NCI-H226 (cell line): ENCODE measurements around the gene THADA.

ENCODE experiments used
- DNase-seq: peaks from one replicate; pipeline ENCODE4 v3.0.0-alpha.2; 2015

Gene THADA

DNA sequence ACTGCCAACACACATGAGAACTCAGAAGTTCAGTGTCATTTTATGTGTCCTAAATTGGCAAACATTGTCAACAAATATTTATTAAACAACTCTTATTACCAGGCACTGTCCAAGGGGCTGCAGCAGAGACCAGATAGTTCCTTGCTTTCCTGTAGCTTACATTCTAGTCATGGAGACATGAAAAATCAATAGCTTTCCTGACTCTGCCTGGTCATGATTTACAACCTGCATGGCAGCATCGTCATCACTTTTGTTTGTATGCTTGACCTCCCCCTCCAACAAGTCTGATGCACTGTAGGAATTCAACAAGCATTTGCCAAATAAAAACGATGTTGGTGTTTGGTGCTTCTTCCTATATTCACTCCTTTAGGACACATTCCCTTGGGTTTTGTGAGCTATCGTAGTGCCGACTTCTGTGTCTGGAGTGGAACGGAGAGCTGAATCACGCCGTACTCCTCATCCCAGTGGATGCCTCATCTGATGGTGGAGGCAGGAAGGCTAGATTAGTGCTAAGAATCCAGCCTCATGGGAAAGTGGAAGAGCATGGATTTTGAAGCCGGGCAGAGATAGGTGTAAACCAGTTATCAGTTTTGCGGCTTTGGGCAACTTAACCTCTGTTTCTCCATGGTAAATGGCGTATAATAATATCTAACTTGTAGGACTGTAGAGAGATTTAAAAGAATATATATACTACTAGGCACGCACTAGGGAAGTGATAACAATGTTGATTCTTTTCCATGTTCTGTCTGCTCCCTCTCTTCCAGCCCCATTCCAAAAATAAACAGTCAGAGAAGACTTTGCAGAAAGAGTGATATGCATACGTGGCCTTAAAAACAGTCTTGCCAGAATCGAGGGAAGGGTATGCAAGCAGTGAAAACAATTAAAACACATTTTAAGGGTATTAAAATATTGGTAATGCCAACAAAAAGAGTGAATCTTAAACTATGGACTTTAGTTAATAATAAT, 249.0 kb downstream of the THADA start:
- DNase-seq = no peak

DNA sequence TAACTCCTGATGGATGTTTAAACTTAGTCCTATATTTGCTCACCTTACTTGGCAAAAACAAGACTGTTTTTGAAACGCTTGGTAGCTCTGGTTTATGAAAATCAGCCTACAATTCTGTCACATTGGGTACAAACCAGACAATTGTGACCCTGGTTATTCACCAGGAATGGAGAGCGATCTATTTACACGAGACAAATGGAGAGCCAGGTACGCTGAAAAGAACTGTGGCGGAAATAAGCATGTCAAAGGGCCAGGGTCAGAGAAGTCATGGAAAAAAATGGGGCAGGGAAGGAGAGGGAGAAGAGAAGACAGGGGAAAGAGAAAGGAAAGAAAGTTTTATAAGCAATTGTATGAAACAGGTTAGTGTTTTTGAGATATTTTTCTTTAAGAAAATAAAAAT, 250.0 kb downstream of the THADA start:
- DNase-seq = no peak

DNA sequence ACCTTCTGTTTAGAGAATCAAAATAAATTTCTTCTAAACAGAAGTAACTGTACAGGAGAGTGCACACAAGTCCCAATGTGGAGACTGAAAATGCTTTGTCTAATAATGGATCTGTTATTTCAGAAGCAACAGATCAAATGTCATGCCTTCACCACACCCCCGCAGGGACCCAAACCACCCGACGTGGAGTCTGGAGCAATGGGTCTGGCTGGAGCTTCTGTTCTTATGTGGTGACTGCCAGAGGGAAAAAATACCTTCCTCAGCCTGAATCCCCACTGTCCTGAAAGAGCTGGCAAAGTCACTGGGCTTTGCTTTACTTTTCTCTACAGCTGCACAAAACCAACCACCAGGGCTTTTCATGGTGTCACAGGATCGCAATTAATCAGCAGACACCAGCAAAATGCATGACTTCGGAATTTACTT, 250.4 kb downstream of the THADA start:
- DNase-seq = no peak

DNA sequence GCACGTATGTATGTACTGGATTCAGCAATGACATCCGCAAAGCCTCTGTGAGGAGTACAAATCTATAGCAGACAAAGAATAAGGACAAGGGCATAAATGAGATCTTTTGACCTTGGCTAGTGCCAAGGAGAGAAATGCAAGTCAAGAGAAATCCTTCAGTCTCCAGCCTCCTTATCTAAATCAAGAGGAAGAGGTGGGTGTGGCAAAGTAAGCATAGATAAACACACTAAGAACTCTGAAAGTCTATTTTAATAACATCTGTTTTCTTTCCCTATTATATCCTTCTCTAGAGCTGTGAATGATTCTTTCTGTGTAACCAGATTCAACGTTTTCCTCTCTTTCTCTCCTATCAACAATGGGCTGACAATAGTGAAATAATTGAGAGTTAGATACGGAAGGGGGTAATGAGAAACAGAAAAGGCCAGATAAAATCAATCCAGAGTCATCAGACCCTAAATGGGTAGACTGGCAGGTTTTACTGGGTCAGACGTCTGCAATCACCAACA, 250.9 kb downstream of the THADA start:
- DNase-seq = no peak

DNA sequence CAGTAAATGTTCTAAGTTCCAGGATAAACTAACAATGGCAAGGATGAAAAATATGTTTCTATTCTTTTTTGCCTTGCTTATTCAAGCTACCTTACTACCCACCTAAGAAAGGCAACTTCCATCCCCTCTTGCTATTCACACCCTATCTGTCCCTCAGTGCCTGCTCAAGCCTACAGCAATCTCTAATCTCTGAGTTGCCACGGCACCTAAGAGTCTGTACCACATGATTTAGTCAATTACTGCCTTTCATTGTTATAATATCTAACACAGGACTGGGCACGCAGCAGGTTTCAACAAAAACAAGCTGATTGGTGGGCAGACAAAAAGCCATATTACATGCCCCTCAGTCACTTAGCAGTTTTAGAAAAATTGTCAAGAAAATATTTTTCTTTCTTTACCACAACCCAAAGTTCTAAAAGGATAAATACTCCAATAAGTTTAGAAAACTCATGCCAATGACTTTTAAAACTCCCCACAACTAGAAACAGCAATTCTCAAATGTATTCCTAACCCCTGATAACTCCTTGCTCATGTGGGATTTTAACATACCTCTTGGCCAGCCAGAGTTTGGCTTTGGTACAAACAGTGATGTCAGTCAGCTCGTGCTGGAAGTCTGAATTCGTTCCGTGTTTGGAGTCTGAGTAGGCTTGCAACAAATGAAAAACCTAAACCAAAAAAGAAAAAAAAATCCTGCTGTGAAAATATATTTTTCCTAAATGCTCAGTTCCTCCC, 252.1 kb downstream of the THADA start:
- peak; percentile 83 for DNase-seq

DNA sequence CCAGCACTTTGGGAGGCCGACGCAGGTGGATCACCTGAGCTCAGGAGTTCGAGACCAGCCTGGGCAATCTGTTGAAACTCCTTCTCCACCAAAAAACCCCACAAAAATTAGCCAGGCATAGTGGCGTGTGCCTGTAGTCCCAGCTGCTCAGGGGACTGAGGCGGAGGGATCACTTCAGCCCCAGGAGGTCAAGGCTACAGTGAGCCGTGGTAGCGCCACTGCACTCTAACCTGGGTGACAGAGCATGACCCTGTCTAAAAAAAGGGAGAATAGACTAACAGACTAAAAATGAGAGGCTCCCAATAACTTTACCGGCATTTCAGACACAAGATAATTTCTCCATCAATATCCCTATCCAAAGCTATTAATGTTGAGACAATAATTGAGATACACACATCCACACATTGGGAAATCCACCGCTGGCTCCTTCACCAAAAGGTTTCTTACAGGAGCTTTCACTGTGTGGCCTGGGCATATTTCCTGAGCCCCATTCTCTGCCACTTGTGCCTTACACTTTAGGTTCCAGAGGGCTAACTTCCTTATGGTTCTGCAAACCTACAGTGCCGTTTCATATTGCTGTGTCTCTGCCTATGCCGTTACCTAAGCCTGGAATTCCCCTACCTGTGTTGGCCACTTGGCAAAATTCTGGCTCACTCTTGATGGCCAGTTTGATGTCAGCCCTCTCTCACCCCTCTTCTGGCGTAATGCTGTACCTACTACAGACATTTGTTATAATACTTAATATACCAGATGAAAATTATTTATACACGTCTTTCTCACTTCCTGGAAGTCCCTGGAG, 253.7 kb downstream of the THADA start:
- DNase-seq = no peak

DNA sequence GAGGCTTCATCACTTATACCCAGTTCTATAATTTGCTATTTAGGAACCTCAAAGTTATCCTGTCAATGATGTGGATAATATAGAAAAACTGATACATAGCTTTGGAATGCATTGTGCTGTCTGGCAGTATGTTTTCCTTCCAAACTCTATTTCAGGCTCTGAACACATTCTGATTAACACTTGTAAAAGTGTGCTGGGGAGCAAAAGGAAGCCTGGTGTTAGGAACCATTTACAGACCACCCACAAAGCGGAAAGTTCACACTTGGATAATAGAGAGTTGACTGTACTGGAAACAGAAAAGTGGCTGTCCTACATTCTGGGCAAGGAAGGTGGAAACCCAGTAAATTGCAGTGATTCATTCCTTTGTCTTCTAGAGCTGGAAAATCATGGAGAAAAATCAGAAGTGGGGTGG, 254.9 kb downstream of the THADA start:
- peak; percentile 61 for DNase-seq

DNA sequence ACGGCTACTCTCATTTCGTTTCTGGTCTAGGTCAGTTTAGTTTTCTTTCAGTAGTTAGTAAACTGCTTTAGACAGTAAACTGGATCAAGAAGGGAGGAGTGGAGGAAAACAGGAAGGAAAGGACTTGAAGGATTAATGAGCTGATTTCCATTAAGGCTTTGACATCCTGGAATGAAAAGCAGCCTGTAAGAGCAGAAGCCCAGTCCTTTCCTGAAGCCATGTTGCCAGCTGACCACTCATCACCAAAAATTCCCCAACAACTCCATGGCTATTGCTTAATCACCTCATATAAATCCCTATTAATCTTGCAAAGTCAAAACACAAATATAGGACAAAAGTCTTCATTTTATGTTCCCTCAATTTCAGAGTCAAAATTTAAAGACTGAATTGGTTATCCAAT, 255.8 kb downstream of the THADA start:
- peak; percentile 57 for DNase-seq

DNA sequence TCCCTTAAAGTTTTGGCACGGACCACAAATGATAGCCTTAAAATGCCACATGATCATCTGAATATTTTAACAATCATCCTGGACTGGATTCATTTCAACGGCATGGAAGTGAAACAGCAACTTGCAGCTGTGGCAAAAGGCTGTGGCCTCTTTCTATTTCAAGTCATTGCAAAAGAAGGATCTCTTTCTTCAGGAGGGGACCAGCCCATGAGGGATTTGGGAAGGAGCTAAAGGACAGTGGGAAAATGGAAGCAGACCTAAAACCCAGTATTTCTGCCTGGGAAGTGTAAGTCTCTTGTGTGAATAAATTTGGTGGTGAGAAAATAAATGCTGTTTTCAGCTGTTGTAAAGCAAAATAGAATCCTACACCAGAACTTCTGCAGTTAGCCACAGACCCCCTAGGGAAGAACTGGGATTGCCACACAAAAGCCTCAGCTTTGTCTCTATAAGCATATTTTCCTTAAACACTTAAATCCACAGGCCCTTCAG, 262.1 kb downstream of the THADA start:
- no peak for DNase-seq

DNA sequence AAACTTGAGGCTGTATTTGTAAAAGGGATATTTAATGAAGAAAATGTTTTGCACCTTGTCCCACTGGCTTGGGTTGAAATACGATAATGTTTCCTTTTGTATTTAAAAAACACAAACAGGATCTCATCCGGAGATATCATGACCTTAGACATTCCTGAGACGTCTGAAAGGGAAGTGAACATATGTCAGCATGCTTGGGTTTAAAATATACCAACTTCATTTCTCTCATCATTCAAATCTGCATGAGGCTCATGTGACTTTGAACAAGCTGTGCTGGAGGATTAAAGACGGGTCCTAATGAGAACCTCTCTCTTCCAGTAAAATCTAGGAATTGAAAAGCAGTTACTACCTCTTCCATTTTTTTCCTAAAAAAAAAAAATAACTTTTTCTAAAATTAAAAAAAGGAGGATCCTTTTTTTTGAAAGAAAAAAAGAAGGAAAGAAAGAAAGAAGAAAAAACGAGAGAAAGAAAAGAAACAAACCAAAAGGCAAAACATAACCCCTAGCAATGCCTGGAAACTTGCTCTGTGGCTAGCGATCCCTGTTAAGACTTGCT, 262.7 kb downstream of the THADA start:
- no peak for DNase-seq

DNA sequence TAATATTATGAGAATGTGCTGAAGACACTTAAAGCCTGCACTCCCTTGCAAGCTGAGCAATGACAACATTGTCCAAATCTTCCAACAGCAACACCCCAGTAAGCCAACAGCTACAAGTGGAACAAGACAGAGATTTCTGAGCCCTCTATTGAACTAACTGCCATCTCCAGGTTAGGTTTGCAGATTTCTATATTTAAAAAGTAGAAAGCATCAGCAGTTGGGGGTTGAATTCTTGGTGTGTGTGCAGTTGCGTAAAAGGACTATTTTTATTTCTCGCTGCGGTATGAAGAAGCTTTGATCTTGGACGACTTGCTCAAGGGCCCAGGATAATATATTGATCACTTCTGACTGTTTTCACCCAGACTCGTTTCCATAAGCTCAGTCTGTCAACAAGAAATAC, 263.2 kb downstream of the THADA start:
- no peak for DNase-seq

DNA sequence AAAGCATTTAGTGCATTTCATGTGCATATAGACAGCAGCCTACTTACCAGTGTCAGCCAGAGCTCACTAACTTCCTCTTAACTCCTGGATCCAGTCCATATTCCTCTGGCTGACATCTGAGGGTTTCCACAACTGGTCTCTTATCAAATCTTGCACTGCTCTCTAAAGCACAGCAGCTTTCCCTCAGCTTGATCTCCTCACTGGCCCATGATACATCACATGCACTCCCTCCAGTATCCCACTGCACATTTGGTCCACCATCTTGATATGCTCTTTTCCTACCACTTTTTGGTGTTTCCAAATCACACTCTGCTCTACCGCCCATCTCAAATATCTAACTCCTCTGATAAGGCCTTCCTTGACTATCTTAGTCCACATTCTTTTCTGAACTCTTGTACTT, 264.4 kb downstream of the THADA start:
- DNase-seq = peak; percentile 73

DNA sequence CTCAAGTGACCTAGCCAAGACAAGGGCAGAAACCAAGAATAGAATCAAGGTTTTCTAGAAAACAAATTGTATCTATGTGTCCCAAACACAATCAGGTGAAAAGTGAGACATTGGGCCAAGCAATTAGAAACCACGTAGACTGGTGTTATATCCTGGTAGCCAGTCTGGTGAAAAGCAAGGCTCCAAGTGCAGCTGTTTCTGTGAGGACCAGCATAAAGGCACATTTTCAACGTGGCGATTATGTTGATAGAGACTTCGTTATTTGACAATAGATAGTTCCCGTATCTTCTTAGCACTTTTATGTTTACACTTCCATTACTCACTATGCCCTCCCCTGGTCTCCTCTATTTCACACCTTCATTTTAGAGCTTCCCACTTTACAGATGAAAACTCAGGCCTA, 266.2 kb downstream of the THADA start:
- DNase-seq = no peak

DNA sequence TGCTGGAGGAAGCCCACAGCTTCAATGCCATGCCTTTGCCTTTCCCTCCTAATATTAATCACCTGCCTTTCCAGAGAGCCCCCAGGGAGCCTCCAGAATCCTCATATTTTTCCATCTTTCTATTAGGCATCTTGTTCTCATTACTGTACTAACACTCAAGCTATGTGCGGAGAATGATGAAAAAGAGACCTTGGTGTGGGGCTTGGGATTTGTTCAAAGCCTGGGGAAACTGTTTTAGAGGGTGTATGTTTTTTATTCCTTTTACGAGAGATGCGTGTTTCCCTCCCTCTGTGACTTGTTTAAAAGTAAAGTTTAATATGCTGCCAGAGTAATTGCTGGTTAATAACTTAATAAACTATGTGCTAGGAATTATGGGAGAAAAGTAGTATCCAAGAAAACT, 267.0 kb downstream of the THADA start:
- DNase-seq = no peak

DNA sequence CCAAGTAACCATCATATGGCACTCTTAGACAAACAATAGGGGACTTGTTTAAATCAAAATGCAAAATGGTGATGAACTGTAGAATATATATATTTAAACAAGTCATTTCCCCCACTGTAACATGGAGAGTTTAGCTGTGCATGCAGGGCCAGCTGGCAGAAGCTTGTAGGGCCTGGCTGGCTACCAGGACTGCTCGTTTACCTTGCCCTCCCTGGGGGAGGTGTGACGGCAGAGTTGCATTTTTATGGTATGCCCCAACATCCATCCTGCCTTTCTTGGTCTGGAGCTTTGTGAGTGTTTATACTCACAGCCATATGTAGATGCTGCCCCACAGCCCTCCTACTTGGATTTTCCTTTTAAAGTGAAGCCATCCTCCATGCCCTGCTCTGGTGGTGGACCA, 267.7 kb downstream of the THADA start:
- no peak for DNase-seq

DNA sequence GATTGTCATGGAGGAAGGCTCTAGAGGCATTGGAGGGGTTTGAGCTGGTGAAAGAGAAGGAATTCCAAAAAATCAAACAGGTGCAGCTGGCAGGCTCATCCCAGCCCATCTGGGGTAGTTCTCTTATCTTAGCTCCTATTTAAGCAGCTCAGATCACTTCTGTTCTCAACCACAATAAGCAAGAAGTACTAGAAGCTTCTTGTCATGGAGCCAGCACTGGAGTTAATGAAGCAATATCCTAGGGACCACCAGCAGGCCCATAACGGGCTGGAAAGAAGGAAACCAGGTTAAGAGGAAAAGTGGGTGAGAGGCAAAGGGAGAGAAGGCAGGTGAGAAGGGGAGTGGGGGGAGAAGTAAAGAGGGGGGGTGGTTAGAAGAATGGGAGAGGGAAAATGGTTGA, 268.7 kb downstream of the THADA start:
- DNase-seq = no peak

DNA sequence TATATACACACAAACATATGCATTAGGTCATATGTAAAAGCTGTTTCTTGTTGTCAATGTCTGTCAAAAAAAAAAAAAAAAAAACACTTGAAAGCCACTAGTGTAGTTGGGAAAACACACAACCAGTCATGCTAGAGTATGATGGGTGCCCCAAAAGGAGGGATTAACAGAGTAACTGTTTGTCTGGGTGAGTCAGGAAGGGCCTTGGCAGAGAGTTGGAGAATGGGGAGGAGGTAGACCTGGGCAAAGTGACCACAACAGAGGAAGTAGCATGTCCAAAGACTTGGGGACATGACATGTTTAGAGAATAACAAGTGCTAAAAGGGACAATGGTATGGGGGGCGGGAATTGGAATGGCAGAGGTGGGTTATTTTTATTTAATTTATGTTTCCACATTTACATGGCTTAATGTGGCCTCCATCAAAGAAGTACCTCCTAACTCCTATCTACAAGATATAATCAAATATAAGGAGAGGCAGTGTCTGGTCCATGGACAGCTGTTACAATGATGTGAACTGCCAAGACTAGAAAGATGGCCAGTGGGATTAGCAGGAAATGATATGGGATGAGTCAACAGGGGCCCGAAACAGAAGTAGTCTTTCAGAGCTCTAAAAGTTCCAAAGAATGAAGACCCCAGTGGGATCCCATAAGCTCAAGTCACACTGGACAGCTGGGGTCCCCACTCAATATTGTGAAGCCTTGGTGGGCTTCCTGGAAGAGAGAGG, 269.6 kb downstream of the THADA start:
- no peak for DNase-seq

DNA sequence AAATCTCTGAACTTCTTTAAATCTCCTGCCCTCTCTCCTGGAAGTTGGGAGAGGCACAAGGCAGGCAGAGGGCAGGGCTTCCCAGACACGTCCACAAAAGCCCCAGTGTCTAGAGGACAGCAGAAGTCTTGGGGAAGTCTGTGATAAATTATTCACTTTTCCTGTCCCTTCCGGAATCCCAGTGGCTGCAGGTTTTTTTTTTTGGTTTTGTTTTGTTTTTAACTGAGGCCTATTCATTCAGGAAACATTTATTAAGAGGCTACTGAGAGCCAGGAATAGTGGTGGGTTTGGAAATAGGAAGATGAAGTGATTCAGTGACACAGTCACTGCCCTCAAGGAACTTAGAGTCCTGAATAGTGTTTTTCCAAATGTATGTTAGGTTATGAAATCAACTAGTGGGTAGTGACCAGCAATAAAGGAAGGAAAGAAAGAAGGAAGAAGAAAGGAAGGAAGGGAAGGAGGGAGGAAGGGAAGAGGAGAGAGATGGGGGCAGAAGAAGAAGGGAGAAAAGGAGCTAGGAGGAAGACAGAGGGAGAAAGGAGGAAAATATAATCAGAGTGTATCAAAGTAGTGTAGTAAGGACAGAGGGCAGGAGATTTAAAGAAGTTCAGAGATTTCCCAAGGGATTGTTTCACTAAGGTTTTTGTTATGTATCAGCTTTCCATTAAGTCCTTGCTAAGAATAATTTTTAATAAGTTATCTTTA, 270.6 kb downstream of the THADA start:
- DNase-seq = no peak

DNA sequence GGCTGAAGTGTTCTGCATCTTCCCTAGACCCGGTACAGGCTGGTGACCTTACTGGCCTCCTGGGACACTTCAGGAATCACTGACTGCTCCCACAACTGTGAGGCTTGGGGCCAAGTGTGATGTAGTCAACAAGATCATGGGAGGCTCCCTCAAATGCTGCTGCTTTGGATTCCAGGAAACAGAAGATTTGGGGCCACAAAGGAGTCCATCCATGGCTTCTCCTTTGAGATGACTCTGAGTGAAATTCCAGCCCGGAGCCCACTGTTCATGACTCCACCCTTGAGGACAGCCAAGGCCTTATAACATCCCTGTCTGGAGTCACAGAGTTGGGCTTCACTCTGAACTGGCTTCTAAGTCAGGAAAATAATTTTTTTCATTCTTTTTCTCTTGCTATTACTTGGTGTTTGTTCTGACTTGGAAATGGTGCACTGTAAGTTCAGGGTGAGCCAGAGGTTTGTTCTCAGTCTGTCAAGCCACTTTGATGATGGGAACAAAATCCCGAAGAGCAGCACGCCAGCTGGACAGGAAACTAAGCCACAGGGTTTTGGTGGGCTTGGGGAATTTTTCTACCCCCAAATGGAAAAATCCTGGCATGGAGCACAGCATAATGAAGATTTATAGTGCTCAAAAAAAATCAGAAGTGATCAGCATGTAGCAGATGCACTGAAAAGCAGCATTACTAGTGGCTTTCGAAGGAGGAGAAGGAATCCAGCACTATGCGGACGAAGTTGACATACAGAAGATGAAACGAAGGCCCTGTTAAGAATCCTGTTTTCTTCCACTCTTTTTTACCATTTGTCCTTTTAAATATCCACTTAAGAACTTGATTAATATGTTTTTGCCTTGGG, 271.4 kb downstream of the THADA start:
- DNase-seq = no peak

DNA sequence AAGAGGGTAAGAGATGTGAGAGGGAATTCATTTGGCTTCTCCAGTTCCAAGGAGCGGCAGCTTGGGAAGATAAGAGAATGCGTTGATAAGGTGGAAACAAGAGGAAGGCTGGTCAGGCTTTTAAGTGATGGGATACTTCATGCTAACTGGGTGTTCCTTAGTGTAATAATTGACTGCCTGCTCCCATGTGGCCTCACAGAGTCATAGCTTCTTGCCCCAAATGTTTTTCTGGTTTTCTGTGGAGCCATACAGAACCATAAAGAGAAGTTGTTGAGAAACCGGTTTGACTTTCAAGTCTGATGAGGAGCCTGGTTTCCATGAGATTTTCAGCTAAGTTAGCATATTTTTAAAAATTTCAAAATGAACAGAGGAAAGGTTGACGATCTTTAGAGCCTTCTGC, 272.0 kb downstream of the THADA start:
- no peak for DNase-seq
